SU-DHL-6 (cell line): Measurements from ENCODE around the gene ABHD2.

ENCODE experiments used
- EZH2phosphoT487 ChIP-seq: fragments of 200-600 bp; sonication (generic), shearing (Covaris generic); conservative IDR thresholded peaks from 2 replicates; pipeline ENCODE4 v1.6.1; 2018; ENCODE audit warnings: mild to moderate bottlenecking, antibody characterized with exemption, low read length, moderate library complexity, mixed read lengths
- TF ChIP-seq, protein P1 (sequence below): fragments of 200-600 bp; sonication (generic); IDR thresholded peaks from one replicate; pipeline ENCODE4 v1.5.1; 2017; ENCODE audit warnings: antibody characterized with exemption, mild to moderate bottlenecking, low read length, moderate library complexity; ENCODE audit not compliant: insufficient read depth, poor library complexity, severe bottlenecking

DNA sequence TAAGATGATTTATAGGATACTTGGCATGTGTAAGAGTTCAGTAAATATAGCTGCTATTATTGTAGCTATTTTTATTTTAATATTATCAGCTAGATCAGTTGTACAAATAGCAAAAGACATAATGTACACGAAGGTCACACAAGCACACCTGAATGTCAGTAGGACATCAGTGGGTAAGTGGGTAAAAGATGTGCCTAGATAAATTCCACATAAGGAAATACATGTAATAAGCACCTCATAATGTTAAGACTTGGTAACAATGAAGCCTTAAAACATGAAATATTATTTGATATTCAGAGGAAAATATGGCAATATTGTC lies 41.5 kb downstream of the ABHD2 start:
- no peak for TF ChIP-seq EZH2phosphoT487
- TF ChIP-seq, protein P1, sequence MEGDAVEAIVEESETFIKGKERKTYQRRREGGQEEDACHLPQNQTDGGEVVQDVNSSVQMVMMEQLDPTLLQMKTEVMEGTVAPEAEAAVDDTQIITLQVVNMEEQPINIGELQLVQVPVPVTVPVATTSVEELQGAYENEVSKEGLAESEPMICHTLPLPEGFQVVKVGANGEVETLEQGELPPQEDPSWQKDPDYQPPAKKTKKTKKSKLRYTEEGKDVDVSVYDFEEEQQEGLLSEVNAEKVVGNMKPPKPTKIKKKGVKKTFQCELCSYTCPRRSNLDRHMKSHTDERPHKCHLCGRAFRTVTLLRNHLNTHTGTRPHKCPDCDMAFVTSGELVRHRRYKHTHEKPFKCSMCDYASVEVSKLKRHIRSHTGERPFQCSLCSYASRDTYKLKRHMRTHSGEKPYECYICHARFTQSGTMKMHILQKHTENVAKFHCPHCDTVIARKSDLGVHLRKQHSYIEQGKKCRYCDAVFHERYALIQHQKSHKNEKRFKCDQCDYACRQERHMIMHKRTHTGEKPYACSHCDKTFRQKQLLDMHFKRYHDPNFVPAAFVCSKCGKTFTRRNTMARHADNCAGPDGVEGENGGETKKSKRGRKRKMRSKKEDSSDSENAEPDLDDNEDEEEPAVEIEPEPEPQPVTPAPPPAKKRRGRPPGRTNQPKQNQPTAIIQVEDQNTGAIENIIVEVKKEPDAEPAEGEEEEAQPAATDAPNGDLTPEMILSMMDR = no peak
